B cell (primary cell): Measurements from ENCODE around the gene RPS15. TPM values are rescaled to one million over a fixed set of nuclear protein-coding genes. Genes with fewer than 3 reads are reported as not detected.

Experiments
- ATAC-seq: fragments of 200-7000 bp; cut with Tn5 transposase; one replicate; pipeline ENCODE4 v1.10.0; 2021; ENCODE audit warnings: low read depth, mild to moderate bottlenecking, moderate number of reproducible peaks, moderate library complexity
- CTCF ChIA-PET: fragments of 350-600 bp; sonication (Branson Sonifier 250); formaldehyde crosslinking; loops from one replicate; lab custom pipeline; 2021; ENCODE audit warnings: antibody characterized with exemption, inconsistent platforms; lab: Charles Lee
- POLR2A ChIA-PET: fragments of 350-600 bp; sonication (Branson Sonifier 250); formaldehyde crosslinking; loops from one replicate; lab custom pipeline; 2021; ENCODE audit warnings: antibody characterized with exemption; lab: Charles Lee
- DNase-seq: peaks from one replicate; pipeline ENCODE4 v3.0.0; 2013
- H2AFZ ChIP-seq: 2 replicates; pipeline ENCODE4 v1.6.1; 2012; ENCODE audit warnings: mild to moderate bottlenecking, low read depth, low read length; ENCODE audit not compliant: insufficient read depth, poor library complexity, severe bottlenecking
- H3K27ac ChIP-seq, 2 donors: 1 replicate in 1 of 2; 2 replicates in 1 of 2; pipeline ENCODE4 v1.5.1; 2012 to 2013; ENCODE audit warnings: low read length in 2 of 2, mild to moderate bottlenecking in 2 of 2, moderate library complexity in 1 of 2
- H3K27me3 ChIP-seq, 4 experiments: fragments of 200-600 bp in 1 of 4; sonication (generic) in 1 of 4; replicated peaks in 1 of 4; 1 replicate in 2 of 4; 2 replicates in 2 of 4; pipeline versions ENCODE4 v1.6.1 to v1.7.0; 2013 to 2016; ENCODE audit warnings: low read length in 3 of 4, mild to moderate bottlenecking in 2 of 4, mixed read lengths in 1 of 4, moderate library complexity in 1 of 4; ENCODE audit not compliant: insufficient read depth in 4 of 4, control insufficient read depth in 3 of 4; ENCODE audit errors: control extremely low read depth in 1 of 4
- H3K36me3 ChIP-seq, 2 experiments: replicated peaks in 1 of 2; 1 replicate in 1 of 2; 2 replicates in 1 of 2; pipeline versions ENCODE4 v1.6.1 to v1.7.1; 2013; ENCODE audit warnings: low read length in 1 of 2; ENCODE audit not compliant: insufficient read depth in 2 of 2, control insufficient read depth in 1 of 2; ENCODE audit errors: control extremely low read depth in 1 of 2, extremely low read depth in 1 of 2
- H3K4me1 ChIP-seq, 2 donors: fragments of 200-600 bp in 1 of 2; sonication (generic) in 1 of 2; 1 replicate in 1 of 2; 2 replicates in 1 of 2; pipeline versions ENCODE4 v1.5.1 to v1.6.1; 2013 to 2017; ENCODE audit warnings: low read length in 2 of 2; ENCODE audit not compliant: control insufficient read depth in 2 of 2, insufficient read depth in 2 of 2
- H3K4me2 ChIP-seq: replicated peaks from 2 replicates; pipeline ENCODE3; 2012; ENCODE audit warnings: mild to moderate bottlenecking, low read depth, low read length; ENCODE audit not compliant: poor library complexity, severe bottlenecking
- H3K4me3 ChIP-seq, 5 experiments: fragments of 200-600 bp in 1 of 5; sonication (generic) in 1 of 5; 1 replicate in 3 of 5; 2 replicates in 2 of 5; pipeline versions ENCODE4 v1.5.1 to v1.7.0; 2011 to 2016; ENCODE audit warnings: low read length in 4 of 5, mild to moderate bottlenecking in 4 of 5, low read depth in 2 of 5, control low read depth in 1 of 5, moderate library complexity in 1 of 5; ENCODE audit not compliant: insufficient read depth in 1 of 5; ENCODE audit errors: control extremely low read depth in 1 of 5, extremely low read depth in 1 of 5
- H3K79me2 ChIP-seq: fragments of 200-600 bp; sonication (generic); one replicate; pipeline ENCODE4 v1.6.0; 2016; ENCODE audit warnings: low read length; ENCODE audit not compliant: control insufficient read depth, insufficient read depth
- H3K9ac ChIP-seq: fragments of 200-600 bp; sonication (generic); 2 replicates; pipeline ENCODE4 v1.6.1; 2017; ENCODE audit warnings: mild to moderate bottlenecking, low read length, moderate library complexity
- H3K9me3 ChIP-seq, 3 donors: one replicate each; pipeline versions ENCODE4 v1.6.1 to v1.7.1; 2013; ENCODE audit warnings: low read length in 2 of 3; ENCODE audit not compliant: control insufficient read depth in 2 of 3, insufficient read depth in 1 of 3; ENCODE audit errors: control extremely low read depth in 1 of 3
- H4K20me1 ChIP-seq: 2 replicates; pipeline ENCODE4 v1.6.0; 2012; ENCODE audit warnings: mild to moderate bottlenecking, low read length; ENCODE audit not compliant: insufficient read depth, control insufficient read depth, poor library complexity, severe bottlenecking
- H3K27ac Mint-ChIP-seq: one replicate; pipeline ENCODE4 v1.8.0; 2021; ENCODE audit warnings: mixed read lengths
- H3K27me3 Mint-ChIP-seq: one replicate; pipeline ENCODE4 v1.8.0; 2021; ENCODE audit warnings: mixed read lengths
- H3K4me1 Mint-ChIP-seq: one replicate; pipeline ENCODE4 v1.8.0; 2021; ENCODE audit warnings: mixed read lengths
- H3K4me3 Mint-ChIP-seq: one replicate; pipeline ENCODE4 v1.8.0; 2021; ENCODE audit warnings: mixed read lengths
- H3K9me3 Mint-ChIP-seq: one replicate; pipeline ENCODE4 v1.8.0; 2022; ENCODE audit warnings: mixed read lengths; ENCODE audit not compliant: insufficient read depth
- CTCF ChIP-seq: fragments of 200-600 bp; IDR thresholded peaks from one replicate; pipeline ENCODE4 v1.8.0; 2022; ENCODE audit warnings: antibody characterized with exemption, mild to moderate bottlenecking
- EZH2 ChIP-seq: IDR thresholded peaks from 2 replicates; pipeline ENCODE4 v1.6.1; 2012; ENCODE audit warnings: borderline replicate concordance, low read depth, mild to moderate bottlenecking, moderate library complexity, low read length; ENCODE audit not compliant: insufficient read depth, poor library complexity, severe bottlenecking
- WGBS: methylation state at CpG from one replicate; pipeline ENCODE4 v1.1.5; 2013; ENCODE audit warnings: missing lambda C conversion rate; ENCODE audit not compliant: insufficient coverage; 5-methylcytosine and 5-hydroxymethylcytosine counted together
- intact Hi-C: fragments of 100-400 bp; cut with micrococcal nuclease; formaldehyde crosslinking; loops from one replicate; pipeline ENCODE4 v1.10.0; 2022
- polyA plus RNA-seq: library from polyadenylated mRNA; depleted of rRNA; stranded (reverse); fragments of >200 nt; gene quantifications from 2 replicates; pipeline ENCODE4 v1.2.3, GENCODE V29; 2012
- total RNA-seq, 2 donors: library from RNA; stranded (reverse); fragments of 120-200 nt in 1 of 2; gene quantifications; 1 replicate in 1 of 2; 2 replicates in 1 of 2; pipeline versions ENCODE4 v1.2.3 to v1.2.4, GENCODE V29; 2013 to 2022

Gene RPS15
- total and polyA plus RNA-seq, 2 donors (not counting 1 experiment from before 2014, with no cell fraction given) = 1,520 to 6,007 TPM

- Mint-ChIP-seq H3K9me3 (no peaks in the 10 kb centered on the region), H3K4me3 (peak overlapping the region; percentile 10), H3K4me1 (peaks cover 30% of the 10 kb centered on the region), H3K27me3 (peaks cover 32% of the 10 kb centered on the region), H3K27ac (no peak overlapping the region)
- H3K4me2 ChIP-seq = peak overlapping the region; percentile 86
- TF ChIP-seq CTCF = no peak
- no peak for TF ChIP-seq EZH2
- peaks cover 0 to 50% (median 29%) of the 10 kb centered on the region in 4 experiments for H3K27me3 ChIP-seq
- DNase-seq (peak; percentile 37), ATAC-seq (no peak)
- H3K9ac ChIP-seq = no peak overlapping the region
- peaks cover 49% of the 10 kb centered on the region for H4K20me1 ChIP-seq
- intact Hi-C loops = loop anchor here (2.0 kb wide), 1 partner anchor 33 kb away; the partner anchor contains the start of gene C19orf25
- H3K4me1 ChIP-seq = peaks cover 19 to 33% of the 10 kb centered on the region in 2 donors
- no peak overlapping the region for H2AFZ ChIP-seq
- no peaks in the 10 kb centered on the region for H3K79me2 ChIP-seq
- H3K9me3 ChIP-seq = peaks cover 0 to 26% (median 0%) of the 10 kb centered on the region in 3 donors
- CTCF ChIA-PET = interaction anchor here (0.8 to 2.5 kb wide), 3 partner anchors 9 to 352 kb away, joined by 3 to 11 read pairs (median 4); no protein-coding TSS in a partner anchor
- POLR2A ChIA-PET = no interaction called here
- no peak overlapping the region for H3K4me3 ChIP-seq
- 4% methylated on average over 94 of the region's 99 CpGs for WGBS
- H3K27ac ChIP-seq = no peak overlapping the region
- H3K36me3 ChIP-seq = peaks cover 0 to 6% of the 10 kb centered on the region in 2 experiments
These were observed 7.9 kb downstream of the RPS15 start for GRCh38 chr19:1445932-1446712.
